Activated CD4-positive, CD25-positive, alpha-beta regulatory T cell treated with anti-CD3 and anti-CD28 coated beads, Interleukin-2, amount 50 U/mL, for 16 hours (primary cell): ENCODE results near the gene CORIN.
"Not testable (repeated sequence)": the region's sequence is repeated elsewhere in the genome, so short reads cannot be mapped to it uniquely, and the experiment has no call there.

Experiments used
- DNase-seq: peaks from one replicate; pipeline ENCODE4 v3.0.0-alpha.2; 2020; ENCODE audit warnings: low read depth, low spot score

The CORIN gene

GRCh38 chr4:47721485-47721884 lies 116.4 kb downstream of the CORIN start:
- DNase-seq = no peak

- DNase-seq = no peak
Measured at GRCh38 chr4:47720787-47721186, 117.1 kb downstream of the CORIN start.

GRCh38 chr4:47719576-47719975 lies 118.3 kb downstream of the CORIN start:
- DNase-seq = no peak

GRCh38 chr4:47718696-47719095 lies 119.2 kb downstream of the CORIN start:
- DNase-seq = no peak

GRCh38 chr4:47717188-47717587 lies 120.7 kb downstream of the CORIN start:
- no peak for DNase-seq

- no peak for DNase-seq
Measured at GRCh38 chr4:47715716-47716416, 122.0 kb downstream of the CORIN start.

- no peak for DNase-seq
Measured at GRCh38 chr4:47714269-47714668, 123.6 kb downstream of the CORIN start.

- no peak for DNase-seq
Measured at GRCh38 chr4:47713129-47713834, 124.6 kb downstream of the CORIN start.

- DNase-seq = no peak
Measured at GRCh38 chr4:47711646-47712045, 126.2 kb downstream of the CORIN start.

- no peak for DNase-seq
Measured at GRCh38 chr4:47711183-47711582, 126.7 kb downstream of the CORIN start.

- not testable (repeated sequence) for DNase-seq
Measured at GRCh38 chr4:47706352-47706751, 131.5 kb downstream of the CORIN start.

GRCh38 chr4:47705326-47705981 lies 132.4 kb downstream of the CORIN start:
- DNase-seq = no peak

GRCh38 chr4:47704693-47705325 lies 133.1 kb downstream of the CORIN start:
- no peak for DNase-seq

- no peak for DNase-seq
Measured at GRCh38 chr4:47703956-47704355, 133.9 kb downstream of the CORIN start.

GRCh38 chr4:47703008-47703407 lies 134.9 kb downstream of the CORIN start:
- no peak for DNase-seq

GRCh38 chr4:47701286-47701685 lies 136.6 kb downstream of the CORIN start:
- no peak for DNase-seq

GRCh38 chr4:47698837-47699236 lies 139.0 kb downstream of the CORIN start:
- no peak for DNase-seq

GRCh38 chr4:47696823-47697222 lies 141.0 kb downstream of the CORIN start:
- DNase-seq = no peak

GRCh38 chr4:47695260-47695659 lies 142.6 kb downstream of the CORIN start:
- DNase-seq = no peak

- no peak for DNase-seq
Measured at GRCh38 chr4:47694322-47694721, 143.5 kb downstream of the CORIN start.

GRCh38 chr4:47692691-47693090 lies 145.2 kb downstream of the CORIN start:
- DNase-seq = no peak

- DNase-seq = not testable (repeated sequence)
Measured at GRCh38 chr4:47691757-47692383, 146.0 kb downstream of the CORIN start.
